Measurements from ENCODE around the gene ZNF536.
"Not testable (repeated sequence)": the region's sequence is repeated elsewhere in the genome, so short reads cannot be mapped to it uniquely, and the experiment has no call there.

The ZNF536 gene

GRCh38 chr19:30344446-30345425 lies 27.4 kb upstream of the ZNF536 start:
- Histone ChIP-seq H3K36me3 (ENCODE audit: insufficient read depth, low read length) (no peaks in the 10 kb centered on the region), H3K4me3 (ENCODE audit: low read depth in 1 of 2, low read length in 2 of 2) (no peak overlapping the region), H3K9ac (ENCODE audit: low read length) (no peak overlapping the region), H3K4me1 (ENCODE audit: insufficient read depth, low read length) (peaks cover 5% of the 10 kb centered on the region), H3K9me3 (ENCODE audit: low read length) (no peaks in the 10 kb centered on the region), H3K27me3 (ENCODE audit: control insufficient read depth in 1 of 2, insufficient read depth in 2 of 2, low read length in 2 of 2) (no peaks in the 10 kb centered on the region), H3K27ac (ENCODE audit: low read depth, low read length) (no peak overlapping the region)

- H3K4me3 ChIP-seq (ENCODE audit: low read depth in 1 of 2, low read length in 2 of 2) = no peak overlapping the region
These were observed 26.5 kb upstream of the ZNF536 start for GRCh38 chr19:30345686-30346085.

DNA sequence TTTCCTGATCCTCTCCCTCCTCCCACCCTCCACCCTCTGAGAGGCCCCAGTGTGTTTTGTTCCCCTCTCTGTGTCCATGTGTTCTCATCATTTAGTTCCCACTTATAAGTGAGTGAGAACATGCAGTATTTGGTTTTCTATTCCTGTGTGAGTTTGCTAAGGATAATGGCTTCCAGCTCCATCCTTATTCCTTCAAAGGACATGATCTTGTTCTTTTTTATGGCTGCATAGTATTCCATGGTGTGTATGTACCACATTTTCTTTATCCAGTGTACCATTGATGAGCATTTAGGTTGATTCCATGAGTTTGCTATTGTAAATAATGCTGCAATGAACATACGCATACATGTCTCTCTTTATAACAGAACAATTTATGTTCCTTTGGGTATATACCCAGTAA lies 25.7 kb upstream of the ZNF536 start:
- H3K9me3 ChIP-seq (ENCODE audit: low read length); H3K27ac ChIP-seq (ENCODE audit: low read depth, low read length); H3K27me3 ChIP-seq (ENCODE audit: control insufficient read depth in 1 of 2, insufficient read depth in 2 of 2, low read length in 2 of 2); H3K9ac ChIP-seq (ENCODE audit: low read length); H3K4me3 ChIP-seq (ENCODE audit: low read depth in 1 of 2, low read length in 2 of 2); H3K4me1 ChIP-seq (ENCODE audit: insufficient read depth, low read length); H3K36me3 ChIP-seq (ENCODE audit: insufficient read depth, low read length): not testable (repeated sequence)

More at GRCh38 chr19:30345686-30346085, 26.5 kb upstream of the ZNF536 start:
- Histone ChIP-seq H3K36me3 (ENCODE audit: insufficient read depth, low read length) (no peaks in the 10 kb centered on the region), H3K27me3 (ENCODE audit: control insufficient read depth in 1 of 2, insufficient read depth in 2 of 2, low read length in 2 of 2) (no peaks in the 10 kb centered on the region), H3K27ac (ENCODE audit: low read depth, low read length) (no peak overlapping the region), H3K9me3 (ENCODE audit: low read length) (no peaks in the 10 kb centered on the region), H3K9ac (ENCODE audit: low read length) (no peak overlapping the region), H3K4me1 (ENCODE audit: insufficient read depth, low read length) (peaks cover under 1% of the 10 kb centered on the region)

GRCh38 chr19:30349131-30349730 lies 23.0 kb upstream of the ZNF536 start:
- no peaks in the 10 kb centered on the region for H3K9me3 ChIP-seq (ENCODE audit: low read length)
- H3K4me3 ChIP-seq (ENCODE audit: low read depth in 1 of 2, low read length in 2 of 2) = no peak overlapping the region
- no peak overlapping the region for H3K9ac ChIP-seq (ENCODE audit: low read length)
- no peak overlapping the region for H3K27ac ChIP-seq (ENCODE audit: low read depth, low read length)
- H3K36me3 ChIP-seq (ENCODE audit: insufficient read depth, low read length) = no peaks in the 10 kb centered on the region
- H3K4me1 ChIP-seq (ENCODE audit: insufficient read depth, low read length) = no peaks in the 10 kb centered on the region
- H3K27me3 ChIP-seq (ENCODE audit: control insufficient read depth in 1 of 2, insufficient read depth in 2 of 2, low read length in 2 of 2) = no peaks in the 10 kb centered on the region

DNA sequence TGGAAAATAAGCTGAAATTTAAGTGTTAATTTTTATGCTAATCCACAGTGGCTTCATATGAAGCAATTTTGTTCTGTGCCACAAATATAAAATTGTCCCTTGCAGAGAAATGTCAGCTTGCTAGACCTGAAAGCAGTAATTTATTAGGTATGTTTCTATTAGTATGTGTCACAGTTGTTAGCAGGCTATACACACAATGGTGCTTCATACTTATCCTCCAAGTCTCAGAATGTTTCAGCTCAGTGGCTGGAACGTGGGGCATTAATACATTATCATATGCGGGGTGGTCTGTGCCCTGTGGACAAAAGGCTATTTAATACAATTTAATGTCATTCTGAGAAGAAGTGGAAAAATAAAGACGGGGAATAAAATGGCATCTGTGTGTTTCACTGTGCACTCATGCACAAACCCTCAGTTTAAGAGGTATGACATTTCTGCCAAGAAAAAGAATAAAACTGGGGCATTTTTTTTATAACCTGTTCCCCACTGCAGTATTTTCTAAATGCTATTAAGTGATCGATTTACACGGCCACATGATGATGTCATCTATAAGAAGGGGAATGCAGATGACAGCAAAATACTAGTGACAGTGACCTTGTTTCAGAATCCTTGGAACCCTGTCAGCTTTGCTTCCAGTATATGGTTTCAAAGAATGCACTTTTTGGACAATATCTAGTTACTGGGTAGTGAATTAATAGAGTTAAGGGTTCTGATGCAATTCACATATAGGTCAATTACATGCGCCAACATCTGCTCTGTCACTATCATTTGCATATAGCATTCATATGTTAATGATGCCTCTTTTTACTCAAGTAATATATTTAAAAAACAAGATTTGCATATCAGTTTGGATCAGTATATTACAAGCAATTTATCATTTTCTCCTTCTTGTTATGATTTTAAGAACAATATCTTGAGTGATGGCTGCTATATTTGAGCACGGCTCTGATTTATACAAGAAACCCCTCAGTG lies 21.2 kb upstream of the ZNF536 start:
- no peaks in the 10 kb centered on the region for H3K9me3 ChIP-seq (ENCODE audit: low read length)

DNA sequence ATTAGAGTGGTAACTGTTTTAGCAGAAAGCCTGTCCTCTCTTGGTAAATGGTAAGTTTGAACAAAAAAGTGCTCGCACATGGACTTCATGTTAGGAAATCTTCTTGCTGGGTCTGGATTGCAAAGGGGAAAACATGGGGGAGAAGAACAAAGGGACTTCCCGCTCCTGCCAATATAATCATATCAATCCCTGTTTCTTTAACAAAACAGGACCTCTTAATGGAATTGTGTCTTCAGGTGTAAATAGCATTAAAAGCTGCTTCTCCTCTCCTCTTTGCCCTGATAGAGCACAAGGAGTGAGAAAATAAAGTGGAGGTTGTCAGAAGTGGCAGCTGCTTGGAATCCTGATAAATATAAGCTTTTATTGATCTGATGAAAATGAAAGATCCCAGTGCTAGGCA lies 20.4 kb upstream of the ZNF536 start:
- no peak overlapping the region for H3K27ac ChIP-seq (ENCODE audit: low read depth, low read length)
- H3K9me3 ChIP-seq (ENCODE audit: low read length) = no peaks in the 10 kb centered on the region
- H3K4me1 ChIP-seq (ENCODE audit: insufficient read depth, low read length) = no peaks in the 10 kb centered on the region
- H3K27me3 ChIP-seq (ENCODE audit: control insufficient read depth in 1 of 2, insufficient read depth in 2 of 2, low read length in 2 of 2) = no peaks in the 10 kb centered on the region
- no peak overlapping the region for H3K4me3 ChIP-seq (ENCODE audit: low read depth in 1 of 2, low read length in 2 of 2)
- H3K9ac ChIP-seq (ENCODE audit: low read length) = no peak overlapping the region
- no peaks in the 10 kb centered on the region for H3K36me3 ChIP-seq (ENCODE audit: insufficient read depth, low read length)

More for the DNA sequence above, 21.2 kb upstream of the ZNF536 start:
- no peak overlapping the region for H3K9ac ChIP-seq (ENCODE audit: low read length)
- H3K27me3 ChIP-seq (ENCODE audit: control insufficient read depth in 1 of 2, insufficient read depth in 2 of 2, low read length in 2 of 2) = no peaks in the 10 kb centered on the region
- no peaks in the 10 kb centered on the region for H3K4me1 ChIP-seq (ENCODE audit: insufficient read depth, low read length)
- no peaks in the 10 kb centered on the region for H3K36me3 ChIP-seq (ENCODE audit: insufficient read depth, low read length)
- no peak overlapping the region for H3K27ac ChIP-seq (ENCODE audit: low read depth, low read length)
- no peak overlapping the region for H3K4me3 ChIP-seq (ENCODE audit: low read depth in 1 of 2, low read length in 2 of 2)

- Histone ChIP-seq H3K27ac (ENCODE audit: low read depth, low read length) (no peak overlapping the region), H3K4me1 (ENCODE audit: insufficient read depth, low read length) (no peaks in the 10 kb centered on the region), H3K9ac (ENCODE audit: low read length) (no peak overlapping the region), H3K27me3 (ENCODE audit: control insufficient read depth in 1 of 2, insufficient read depth in 2 of 2, low read length in 2 of 2) (no peaks in the 10 kb centered on the region), H3K36me3 (ENCODE audit: insufficient read depth, low read length) (no peaks in the 10 kb centered on the region), H3K9me3 (ENCODE audit: low read length) (no peaks in the 10 kb centered on the region), H3K4me3 (ENCODE audit: low read depth in 1 of 2, low read length in 2 of 2) (no peak overlapping the region)
These were observed 18.7 kb upstream of the ZNF536 start for GRCh38 chr19:30353394-30353945.

- H3K27me3 ChIP-seq (ENCODE audit: control insufficient read depth in 1 of 2, insufficient read depth in 2 of 2, low read length in 2 of 2) = no peaks in the 10 kb centered on the region
These were observed 16.6 kb upstream of the ZNF536 start for GRCh38 chr19:30355586-30355985.

GRCh38 chr19:30356951-30357579 lies 15.1 kb upstream of the ZNF536 start:
- no peaks in the 10 kb centered on the region for H3K36me3 ChIP-seq (ENCODE audit: insufficient read depth, low read length)
- no peaks in the 10 kb centered on the region for H3K4me1 ChIP-seq (ENCODE audit: insufficient read depth, low read length)
- no peak overlapping the region for H3K27ac ChIP-seq (ENCODE audit: low read depth, low read length)
- H3K9ac ChIP-seq (ENCODE audit: low read length) = no peak overlapping the region
- H3K27me3 ChIP-seq (ENCODE audit: control insufficient read depth in 1 of 2, insufficient read depth in 2 of 2, low read length in 2 of 2) = no peaks in the 10 kb centered on the region
- no peaks in the 10 kb centered on the region for H3K9me3 ChIP-seq (ENCODE audit: low read length)
- H3K4me3 ChIP-seq (ENCODE audit: low read depth in 1 of 2, low read length in 2 of 2) = no peak overlapping the region

More at GRCh38 chr19:30355586-30355985, 16.6 kb upstream of the ZNF536 start:
- H3K4me3 ChIP-seq (ENCODE audit: low read depth in 1 of 2, low read length in 2 of 2) = no peak overlapping the region
- no peaks in the 10 kb centered on the region for H3K36me3 ChIP-seq (ENCODE audit: insufficient read depth, low read length)
- H3K27ac ChIP-seq (ENCODE audit: low read depth, low read length) = no peak overlapping the region
- H3K4me1 ChIP-seq (ENCODE audit: insufficient read depth, low read length) = no peaks in the 10 kb centered on the region
- no peak overlapping the region for H3K9ac ChIP-seq (ENCODE audit: low read length)
- H3K9me3 ChIP-seq (ENCODE audit: low read length) = no peaks in the 10 kb centered on the region

DNA sequence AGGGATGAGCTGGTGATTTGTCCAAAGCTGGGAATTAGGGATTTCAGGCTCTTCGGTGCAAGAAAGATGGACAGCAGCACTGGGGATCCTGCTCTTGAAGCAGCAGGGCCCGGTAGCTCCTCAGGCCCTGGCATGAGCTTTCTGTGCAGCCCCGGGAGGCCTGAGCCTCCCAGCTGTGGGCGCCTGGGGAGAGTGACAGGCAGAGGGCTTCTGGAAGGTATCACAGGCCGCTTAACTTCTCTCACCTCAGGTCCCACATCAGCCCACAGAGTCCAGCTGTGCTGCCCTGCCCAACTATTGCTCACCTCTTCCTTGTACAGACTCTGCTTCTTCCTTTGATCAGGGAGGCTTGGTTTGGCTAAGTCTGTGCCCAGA lies 14.6 kb upstream of the ZNF536 start:
- H3K27me3 ChIP-seq (ENCODE audit: control insufficient read depth in 1 of 2, insufficient read depth in 2 of 2, low read length in 2 of 2) = no peaks in the 10 kb centered on the region
- no peak overlapping the region for H3K27ac ChIP-seq (ENCODE audit: low read depth, low read length)
- H3K36me3 ChIP-seq (ENCODE audit: insufficient read depth, low read length) = no peaks in the 10 kb centered on the region
- H3K9me3 ChIP-seq (ENCODE audit: low read length) = no peaks in the 10 kb centered on the region
- no peaks in the 10 kb centered on the region for H3K4me1 ChIP-seq (ENCODE audit: insufficient read depth, low read length)
- H3K9ac ChIP-seq (ENCODE audit: low read length) = no peak overlapping the region
- no peak overlapping the region for H3K4me3 ChIP-seq (ENCODE audit: low read depth in 1 of 2, low read length in 2 of 2)
